Osteocyte (in vitro differentiated cells): Measurements from ENCODE around the gene KLK5. TPM values are rescaled to one million over a fixed set of nuclear protein-coding genes. Genes with fewer than 3 reads are reported as not detected.

Source experiments
- DNase-seq: peaks from one replicate; pipeline ENCODE4 v3.0.0; 2021; ENCODE audit warnings: mixed read lengths; ENCODE audit not compliant: unreplicated experiment; ENCODE audit errors: extremely low spot score
- H3K27ac Mint-ChIP-seq: one replicate; pipeline ENCODE4 v1.8.0; 2021; ENCODE audit warnings: mild to moderate bottlenecking, mixed read lengths; ENCODE audit not compliant: unreplicated experiment
- H3K27me3 Mint-ChIP-seq: one replicate; pipeline ENCODE4 v1.8.0; 2021; ENCODE audit warnings: mixed read lengths; ENCODE audit not compliant: unreplicated experiment
- H3K36me3 Mint-ChIP-seq: one replicate; pipeline ENCODE4 v1.8.0; 2021; ENCODE audit warnings: mixed read lengths; ENCODE audit not compliant: unreplicated experiment
- H3K4me1 Mint-ChIP-seq: one replicate; pipeline ENCODE4 v1.8.0; 2021; ENCODE audit warnings: mixed read lengths; ENCODE audit not compliant: unreplicated experiment
- H3K4me3 Mint-ChIP-seq: one replicate; pipeline ENCODE4 v1.8.0; 2021; ENCODE audit warnings: mild to moderate bottlenecking, moderate library complexity, mixed read lengths; ENCODE audit not compliant: unreplicated experiment
- H3K9me3 Mint-ChIP-seq: one replicate; pipeline ENCODE4 v1.8.0; 2021; ENCODE audit warnings: mixed read lengths; ENCODE audit not compliant: unreplicated experiment
- CTCF ChIP-seq: fragments of 200-600 bp; sonication (generic); IDR thresholded peaks from 2 replicates; pipeline ENCODE4 v1.5.0; 2021; ENCODE audit warnings: antibody characterized with exemption, mild to moderate bottlenecking, moderate library complexity
- total RNA-seq: library from RNA; stranded (reverse); gene quantifications from 2 replicates; pipeline ENCODE4 v1.2.1, GENCODE V29; 2021

Gene KLK5
- total RNA-seq, 1 donor from 2014 or later = not detected

DNA sequence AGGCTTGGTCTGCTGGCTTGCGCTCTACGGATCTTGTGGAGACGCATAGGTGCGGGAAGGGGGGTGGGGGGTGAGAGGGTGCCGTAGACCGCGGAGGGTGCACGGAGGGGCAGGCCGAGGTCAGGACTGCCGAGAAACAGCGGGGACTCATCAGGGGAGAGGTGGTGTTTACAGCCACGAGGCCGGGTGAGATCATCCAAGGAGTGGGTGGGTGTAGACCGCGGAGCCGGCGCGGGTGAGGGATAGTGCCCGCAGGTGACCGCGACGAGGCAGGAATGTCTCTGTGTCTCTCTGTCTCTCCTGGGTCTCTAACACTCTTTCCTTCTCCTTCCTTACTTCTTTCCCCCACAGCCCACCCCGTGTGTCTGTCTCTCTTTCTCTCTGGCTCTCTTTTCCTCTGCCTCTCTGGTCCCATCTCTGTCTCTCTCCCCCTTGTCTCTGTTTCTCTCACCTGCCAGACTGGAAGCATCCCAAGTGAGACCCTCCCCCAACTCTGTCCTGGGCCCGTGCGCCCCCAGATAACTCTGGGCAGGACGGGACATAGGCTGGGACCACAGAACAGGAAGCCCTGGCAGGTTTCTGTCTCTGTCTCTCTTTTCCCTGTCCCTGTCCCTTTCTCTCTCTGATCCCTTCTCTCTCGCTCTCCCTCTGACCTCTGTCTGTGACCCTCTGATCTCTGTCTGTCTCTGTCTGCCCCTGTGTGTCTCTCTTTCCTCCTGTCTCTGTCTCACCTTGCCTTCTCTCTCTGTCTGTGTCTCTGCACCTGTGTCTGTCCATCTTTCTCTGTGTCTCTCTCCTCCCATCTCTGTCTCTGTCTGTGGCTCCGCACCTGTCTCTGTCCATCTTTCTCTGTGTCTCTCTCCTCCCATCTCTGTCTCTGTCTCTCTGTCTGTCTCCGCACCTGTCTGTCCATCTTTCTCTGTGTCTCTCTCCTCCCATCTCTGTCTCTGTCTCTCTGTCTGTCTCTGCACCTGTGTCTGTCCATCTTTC, 39.8 kb downstream of the KLK5 start:
- Mint-ChIP-seq H3K4me1 (no peaks in the 10 kb centered on the region), H3K36me3 (no peaks in the 10 kb centered on the region), H3K4me3 (no peak overlapping the region), H3K27me3 (peaks cover 2% of the 10 kb centered on the region), H3K27ac (no peak overlapping the region), H3K9me3 (no peaks in the 10 kb centered on the region)
- DNase-seq = no peak
- TF ChIP-seq CTCF = no peak

- Mint-ChIP-seq H3K4me3 (no peak overlapping the region), H3K9me3 (no peaks in the 10 kb centered on the region), H3K27me3 (peaks cover 2% of the 10 kb centered on the region), H3K36me3 (no peaks in the 10 kb centered on the region), H3K27ac (no peak overlapping the region), H3K4me1 (no peaks in the 10 kb centered on the region)
- no peak for TF ChIP-seq CTCF
- DNase-seq = no peak
Observed at GRCh38 chr19:50912102-50912599, 40.7 kb downstream of the KLK5 start.

- DNase-seq = no peak
- Mint-ChIP-seq H3K27me3 (peaks cover 2% of the 10 kb centered on the region), H3K27ac (no peak within 1 kb of the TSS), H3K36me3 (no peaks in the 10 kb centered on the region), H3K4me1 (no peaks in the 10 kb centered on the region), H3K4me3 (no peak within 1 kb of the TSS), H3K9me3 (no peaks in the 10 kb centered on the region)
- no peak for TF ChIP-seq CTCF
Observed at GRCh38 chr19:50911206-50912101, 41.4 kb downstream of the KLK5 start, which contains the start of gene KLK4. Gene KLK4, minus strand, starts transcription at chr19:50911395. Its CDS starts 657 bp downstream, at chr19:50910738.

DNA sequence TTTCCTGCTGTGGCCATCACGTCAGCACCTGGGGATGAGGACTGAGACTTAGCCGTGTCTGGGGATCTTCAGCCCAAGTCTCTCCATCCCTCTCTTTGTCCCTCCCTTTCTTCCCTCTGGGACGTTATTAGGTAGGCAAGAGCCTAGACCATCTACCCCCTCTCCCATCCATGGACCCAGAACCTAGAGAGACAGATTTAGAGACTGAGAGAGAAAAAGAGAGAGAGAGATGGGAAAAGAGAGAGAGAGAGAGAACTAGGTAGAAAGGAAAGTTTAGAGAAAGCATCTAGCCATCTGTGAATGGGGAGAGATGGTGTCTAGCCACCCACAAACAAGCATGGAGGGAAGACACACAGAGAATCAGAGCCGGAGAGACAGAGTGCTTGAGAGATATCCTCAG, 42.1 kb downstream of the KLK5 start:
- no peak for TF ChIP-seq CTCF
- no peaks in the 10 kb centered on the region for H3K36me3 Mint-ChIP-seq
- DNase-seq = no peak
- no peaks in the 10 kb centered on the region for H3K4me1 Mint-ChIP-seq
- H3K9me3 Mint-ChIP-seq = no peaks in the 10 kb centered on the region
- H3K4me3 Mint-ChIP-seq = no peak overlapping the region
- H3K27me3 Mint-ChIP-seq = peaks cover 2% of the 10 kb centered on the region
- H3K27ac Mint-ChIP-seq = no peak overlapping the region
